GM21737 (cell line): ENCODE results near the gene NPTXR.

ENCODE experiments used
- ATAC-seq: cut with Tn5 transposase; IDR thresholded peaks from one replicate; pipeline ENCODE4 v1.9.1; 2021; ENCODE audit warnings: mild to moderate bottlenecking, moderate library complexity; ENCODE audit not compliant: unreplicated experiment

NPTXR gene

DNA sequence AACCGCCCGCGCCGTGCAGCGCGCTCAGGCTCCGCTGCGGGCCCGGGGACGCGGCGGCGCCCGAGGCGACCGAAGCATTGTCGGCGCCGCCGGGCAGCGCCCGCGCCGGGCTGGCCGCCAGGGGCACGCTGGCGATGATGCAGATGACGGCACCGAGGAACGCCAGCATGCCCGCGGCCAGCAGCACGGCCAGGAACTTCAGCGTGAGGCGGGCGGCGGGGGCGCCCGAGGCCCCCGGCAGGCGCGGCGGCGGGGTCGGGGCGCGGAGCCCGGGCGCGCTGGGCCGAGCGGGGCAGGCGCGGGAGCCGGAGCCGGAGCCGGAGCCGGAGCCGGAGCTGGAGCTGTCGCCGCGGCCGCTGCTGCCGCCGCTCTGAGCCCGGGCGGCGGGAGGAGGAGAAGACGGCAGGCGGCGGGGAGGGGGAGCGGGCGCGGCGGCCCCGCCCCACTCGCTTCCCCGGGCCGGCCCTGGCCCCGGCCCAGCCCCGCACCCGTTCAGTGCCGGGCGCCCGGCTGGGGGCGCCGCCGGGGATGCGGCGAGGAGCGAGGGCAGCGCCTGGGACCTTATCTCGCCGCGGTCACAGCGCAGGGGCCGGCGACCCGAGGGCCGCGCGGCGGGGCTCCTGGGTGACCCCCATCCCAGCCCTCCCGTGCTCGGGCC lies at the start of gene NPTXR:
TSS of gene NPTXR (minus strand) at position 372 of the 658 bp plus-strand sequence.
- ATAC-seq = no peak

DNA sequence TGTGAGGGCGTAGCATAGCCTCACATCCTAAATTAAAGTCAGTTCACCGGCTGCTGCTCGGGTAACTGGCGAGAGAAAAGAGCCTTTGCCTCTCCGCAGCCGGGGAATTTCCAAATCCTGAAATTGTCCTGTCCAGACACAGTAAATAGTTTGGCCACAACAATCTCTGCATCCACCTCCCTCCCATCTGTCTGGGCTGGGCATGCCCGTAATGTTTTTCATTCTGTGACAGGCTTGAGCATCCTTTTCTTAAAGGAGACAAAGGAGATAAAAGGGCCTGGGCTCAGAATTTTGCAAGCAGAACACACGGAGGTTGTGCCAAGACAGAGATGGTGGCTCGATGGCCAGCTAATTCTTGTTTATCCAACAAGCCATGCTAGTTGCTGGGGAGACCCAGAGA lies 47.4 kb upstream of the NPTXR start:
- ATAC-seq = no peak

DNA sequence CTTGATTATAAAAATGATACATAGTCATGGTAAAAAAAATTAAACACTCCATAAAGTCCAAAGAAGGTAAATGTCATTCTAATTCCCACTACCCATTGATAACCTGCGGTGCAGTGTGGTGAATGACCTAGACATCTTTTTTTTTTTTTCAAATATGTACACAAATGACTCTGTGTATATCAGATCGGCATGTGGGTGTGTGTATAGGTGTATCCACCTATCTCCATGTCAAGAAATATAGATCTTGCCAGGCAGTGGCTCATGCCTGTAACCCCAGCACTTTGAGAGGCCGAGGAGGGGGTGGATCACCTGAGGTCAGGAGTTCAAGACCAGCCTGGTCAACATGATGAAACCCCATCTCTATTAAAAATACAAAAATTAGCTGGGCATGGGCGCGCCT lies 46.5 kb upstream of the NPTXR start:
- ATAC-seq = no peak

DNA sequence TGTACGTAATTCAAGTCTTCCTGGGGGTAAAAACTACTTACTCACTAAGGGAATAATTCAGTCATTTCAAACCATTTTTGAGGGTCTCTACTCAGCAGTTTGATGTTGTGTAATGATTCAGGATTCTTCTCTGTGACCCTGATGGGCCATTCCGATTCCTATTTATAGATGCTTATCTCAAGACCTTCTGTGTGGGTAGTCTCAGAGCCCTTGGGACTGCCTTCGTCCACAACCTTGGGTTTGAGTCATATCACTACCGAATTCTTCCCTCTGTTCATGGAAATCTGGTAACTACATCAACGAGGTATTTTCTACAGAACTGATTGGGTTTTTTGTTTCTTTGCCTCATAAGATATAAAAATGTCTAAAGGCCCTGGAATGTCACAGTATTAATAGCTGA lies 42.5 kb upstream of the NPTXR start:
- ATAC-seq = no peak

DNA sequence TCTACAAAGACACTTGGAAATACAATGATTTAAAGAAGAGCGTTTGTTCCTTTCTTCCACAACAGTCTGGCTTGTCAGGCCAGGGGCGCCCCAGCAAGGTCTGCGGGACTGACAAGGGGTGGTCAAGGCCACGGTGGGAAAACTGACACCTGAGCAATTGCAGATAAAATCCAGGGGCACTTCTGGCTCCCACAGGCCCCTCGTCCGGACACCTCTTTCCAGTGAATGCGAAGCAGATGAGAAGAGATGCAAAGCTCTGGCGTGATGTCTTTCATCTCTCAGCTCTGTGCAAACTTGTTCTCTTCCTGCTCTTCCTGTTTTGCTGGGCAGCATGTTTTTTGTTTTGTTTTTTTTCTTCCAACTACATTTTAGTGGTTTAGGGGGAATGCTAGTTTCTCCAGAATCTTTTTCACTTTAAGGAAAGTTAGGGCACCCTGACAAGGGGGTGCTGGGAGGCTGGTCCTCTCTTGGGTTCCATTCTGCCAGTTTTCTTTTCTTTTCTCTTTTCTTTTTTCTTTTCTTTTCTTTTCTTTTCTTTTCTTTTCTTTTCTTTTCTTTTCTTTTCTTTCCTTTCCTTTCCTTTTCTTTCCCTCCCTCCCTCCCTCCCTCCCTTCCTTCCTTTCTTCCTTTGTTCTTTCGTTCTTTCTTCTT lies 39.3 kb upstream of the NPTXR start:
- ATAC-seq = no peak

DNA sequence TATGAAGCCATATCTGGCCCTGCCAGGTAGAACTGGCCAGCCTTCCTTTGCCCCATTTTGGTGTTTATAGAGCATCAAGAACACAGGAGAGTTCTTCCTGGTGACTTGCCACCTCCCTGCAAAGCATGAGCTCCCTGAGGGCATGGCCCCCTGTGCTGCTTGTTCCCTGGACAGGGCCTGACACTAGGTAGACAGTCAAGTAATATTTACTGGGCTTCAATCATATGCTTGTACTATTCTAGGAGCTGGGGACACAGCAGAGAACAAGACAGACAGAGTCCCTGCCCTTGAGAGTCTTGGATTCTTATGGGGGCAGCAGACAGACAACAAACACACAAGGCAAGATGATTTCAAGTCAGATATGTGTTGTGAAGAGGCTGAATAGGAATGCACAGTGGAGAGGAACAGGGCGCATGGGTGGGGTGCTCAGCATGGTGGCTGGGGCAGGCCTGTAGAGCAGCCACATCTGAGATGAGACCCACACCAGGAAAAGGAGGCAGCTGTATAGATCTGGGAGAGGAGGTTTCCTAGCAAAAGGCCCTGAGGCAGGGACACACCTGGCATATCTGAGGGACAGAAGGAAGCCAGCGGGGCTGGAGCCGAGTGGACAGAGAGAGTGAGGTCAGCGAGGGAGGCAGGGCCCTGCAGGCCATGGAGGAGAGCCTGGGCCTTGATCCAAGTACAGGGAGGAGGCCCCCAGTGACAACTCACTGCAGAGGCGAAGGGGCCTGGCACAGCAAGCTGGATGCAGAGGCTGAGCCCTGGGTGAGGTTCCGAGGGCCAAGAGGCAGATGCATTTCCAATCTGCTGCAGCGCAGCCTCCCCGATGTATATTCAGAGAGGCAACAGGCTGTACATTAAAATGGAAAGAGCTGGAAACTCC lies 38.4 kb upstream of the NPTXR start:
- ATAC-seq = no peak

DNA sequence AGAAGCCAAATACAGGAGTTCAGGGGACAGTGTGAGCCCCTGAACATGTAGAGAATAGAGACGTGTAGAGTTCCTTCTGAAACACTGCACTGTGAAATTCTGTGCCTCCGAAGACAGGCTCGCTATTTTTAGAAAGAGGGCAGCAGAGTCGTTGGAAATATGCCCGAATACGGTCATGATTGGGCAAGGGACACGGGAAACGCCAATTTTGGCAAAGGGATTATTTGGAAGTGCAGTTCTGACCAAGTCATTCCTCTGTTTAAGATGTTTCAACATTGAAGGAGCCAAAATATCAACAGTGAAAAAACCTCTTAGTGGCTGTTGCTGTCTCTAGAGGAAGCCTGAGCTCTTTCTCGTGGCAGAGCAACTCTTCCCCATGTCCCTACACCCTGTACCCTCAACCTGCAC lies 37.6 kb upstream of the NPTXR start:
- ATAC-seq = no peak

DNA sequence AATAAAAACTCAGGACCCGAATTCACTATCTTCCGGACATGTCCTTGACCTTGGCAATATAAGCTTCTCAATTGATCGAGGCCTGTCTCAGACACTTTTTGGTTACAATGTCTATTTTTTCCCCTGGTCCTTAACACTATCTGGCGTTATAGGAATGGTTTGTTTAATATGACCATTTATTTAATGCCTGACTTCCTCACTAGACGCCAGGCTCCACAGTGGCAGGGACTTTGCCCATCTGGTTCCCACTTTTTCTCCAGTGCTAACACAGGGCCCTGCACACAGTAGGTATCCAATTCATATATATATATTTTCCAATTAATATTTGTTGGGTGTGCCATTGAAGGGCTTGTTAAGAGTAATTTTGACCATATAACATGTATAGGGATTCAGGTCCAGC lies 36.1 kb upstream of the NPTXR start:
- no peak for ATAC-seq

DNA sequence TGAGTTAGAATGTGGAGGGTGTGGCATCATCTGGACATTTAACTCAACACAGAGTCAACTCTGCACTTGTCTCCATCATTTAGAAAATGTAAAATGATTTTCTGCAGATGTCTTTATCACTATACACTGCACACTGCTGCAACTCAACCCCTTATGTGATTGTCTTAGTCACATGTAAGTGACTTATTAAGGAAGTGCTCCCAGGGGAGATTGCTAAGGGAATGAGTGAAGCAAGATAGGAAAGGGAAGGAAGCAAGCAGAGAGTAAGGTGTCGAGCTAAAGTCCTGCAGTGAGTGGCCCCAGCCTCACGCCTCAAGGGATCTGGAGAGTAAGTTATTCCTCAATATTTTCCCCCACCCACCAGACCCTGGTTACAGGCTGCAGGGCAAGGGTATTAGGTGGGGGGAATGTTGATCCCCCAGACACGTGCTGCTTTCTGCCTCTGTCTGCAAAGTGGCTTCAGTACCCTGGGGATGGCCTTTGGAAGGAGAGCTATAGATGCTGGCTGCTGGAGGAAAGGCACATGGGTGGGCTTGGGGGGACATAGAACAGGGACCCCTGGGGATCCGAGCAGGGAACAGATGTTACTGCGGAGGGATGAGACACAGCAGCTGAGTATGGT lies 35.4 kb upstream of the NPTXR start:
- no peak for ATAC-seq

DNA sequence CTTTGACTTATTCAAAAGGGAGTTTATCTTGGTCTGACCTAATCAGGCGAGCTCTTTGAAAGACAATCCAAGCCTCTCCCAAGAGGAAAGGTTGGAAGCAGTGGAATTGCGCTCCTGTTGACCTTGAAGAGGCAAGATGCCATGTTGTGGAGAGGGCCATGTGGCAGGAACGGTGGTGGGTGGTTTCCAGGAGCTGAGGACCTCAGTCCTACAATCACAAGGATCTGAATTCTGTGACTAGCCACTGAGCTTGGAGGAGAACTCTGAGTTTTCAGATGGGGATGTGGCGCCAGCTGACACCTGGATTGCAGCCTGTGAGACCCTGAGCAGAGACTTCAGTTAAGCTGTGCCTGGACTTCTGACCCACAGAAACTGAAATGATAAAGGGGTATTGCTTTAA lies 34.2 kb upstream of the NPTXR start:
- no peak for ATAC-seq

DNA sequence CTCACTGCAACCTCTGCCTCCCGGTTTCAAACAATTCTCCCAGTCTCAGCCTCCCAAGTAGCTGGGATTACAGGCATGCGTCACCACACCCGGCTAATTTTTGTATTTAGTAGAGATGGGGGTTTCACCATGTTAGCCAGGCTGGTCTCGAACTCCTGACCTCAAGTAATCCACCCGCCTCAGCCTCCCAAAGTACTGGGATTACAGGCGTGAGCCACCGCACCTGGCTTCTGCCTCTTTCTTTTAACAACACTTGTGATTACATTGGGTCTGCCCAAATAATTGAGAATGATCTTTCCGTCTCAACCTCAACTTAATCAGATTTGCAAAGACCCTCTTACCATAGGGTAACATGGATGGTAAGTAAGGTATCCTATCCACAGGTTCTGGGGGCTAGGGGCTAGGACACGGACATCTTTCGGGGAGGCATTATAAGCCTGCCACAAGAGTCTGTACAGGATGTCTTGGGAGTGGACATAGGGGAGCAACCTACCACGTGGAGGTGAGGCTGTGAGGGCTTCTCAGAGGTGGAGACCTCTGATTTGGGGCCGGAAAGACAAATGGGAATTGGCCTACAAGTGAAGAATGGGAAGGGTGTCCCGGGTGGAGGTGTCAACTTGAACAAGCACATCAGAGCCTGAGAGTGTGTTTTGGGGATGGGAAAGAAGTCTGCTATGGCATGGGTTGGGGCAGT lies 30.8 kb upstream of the NPTXR start:
- no peak for ATAC-seq

DNA sequence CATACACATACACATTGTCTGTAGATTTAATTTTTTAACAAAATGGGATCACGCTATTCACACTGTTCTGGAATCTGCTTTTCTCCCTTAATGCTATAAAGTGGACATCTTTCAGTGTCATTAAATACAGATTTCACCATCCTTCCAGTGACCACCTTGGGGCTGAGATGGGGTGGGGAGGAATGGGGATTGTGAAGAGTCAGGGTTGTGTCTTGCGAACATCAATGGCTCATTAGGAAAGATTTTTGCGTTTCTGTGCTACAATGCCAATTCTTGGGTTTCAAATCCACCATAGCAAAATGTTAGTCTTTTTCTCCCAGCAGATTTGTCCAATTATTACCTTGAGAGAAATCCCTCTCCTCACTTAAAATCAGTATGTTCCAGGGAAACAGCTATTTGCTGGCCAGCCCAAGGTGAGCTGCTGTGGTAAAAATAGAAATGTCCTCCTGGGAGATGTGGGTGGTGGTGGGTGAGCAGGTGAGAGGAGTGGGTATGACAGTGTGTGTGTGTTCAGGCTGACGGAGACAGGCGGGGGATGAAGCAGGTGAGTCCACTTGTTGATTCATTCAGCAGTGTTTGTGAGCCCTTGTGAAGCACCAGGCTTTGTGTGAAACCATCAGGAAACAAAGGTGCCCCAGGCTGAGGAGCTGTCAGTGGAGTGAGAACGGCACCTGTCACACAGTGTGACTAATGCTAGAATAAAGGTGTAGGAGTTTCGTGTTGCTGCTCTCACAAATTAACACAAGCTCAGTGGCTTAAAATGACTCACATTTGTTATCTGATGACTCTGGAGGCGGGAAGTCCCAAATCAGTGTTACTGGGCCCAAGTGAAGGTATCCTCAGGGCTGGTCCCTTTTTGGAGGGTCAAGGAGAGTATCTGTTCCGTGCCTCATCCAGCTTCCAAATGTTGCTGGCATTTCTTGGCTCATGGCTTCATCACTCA lies 29.9 kb upstream of the NPTXR start:
- no peak for ATAC-seq

DNA sequence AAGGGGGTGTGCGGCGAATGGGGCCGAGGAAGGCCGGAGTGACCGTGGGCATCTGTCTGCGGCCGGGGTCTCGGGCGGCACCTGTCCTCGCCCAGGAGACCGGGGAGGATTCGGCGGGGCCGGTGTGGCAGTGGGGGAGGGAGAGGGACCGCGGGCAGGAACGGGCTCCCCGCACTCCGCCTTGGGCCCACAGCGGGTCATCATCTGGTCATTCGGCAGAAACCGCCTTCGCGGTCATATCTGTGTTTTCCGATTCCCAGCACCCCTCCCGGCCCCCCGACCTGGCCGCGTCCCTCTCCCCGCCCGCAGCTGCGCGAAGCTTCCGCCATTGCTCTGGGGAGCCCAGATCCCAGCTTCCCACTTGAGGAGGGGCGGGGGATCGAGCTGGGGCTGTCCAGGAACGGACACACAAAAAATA lies 29.0 kb upstream of the NPTXR start:
- ATAC-seq = no peak

DNA sequence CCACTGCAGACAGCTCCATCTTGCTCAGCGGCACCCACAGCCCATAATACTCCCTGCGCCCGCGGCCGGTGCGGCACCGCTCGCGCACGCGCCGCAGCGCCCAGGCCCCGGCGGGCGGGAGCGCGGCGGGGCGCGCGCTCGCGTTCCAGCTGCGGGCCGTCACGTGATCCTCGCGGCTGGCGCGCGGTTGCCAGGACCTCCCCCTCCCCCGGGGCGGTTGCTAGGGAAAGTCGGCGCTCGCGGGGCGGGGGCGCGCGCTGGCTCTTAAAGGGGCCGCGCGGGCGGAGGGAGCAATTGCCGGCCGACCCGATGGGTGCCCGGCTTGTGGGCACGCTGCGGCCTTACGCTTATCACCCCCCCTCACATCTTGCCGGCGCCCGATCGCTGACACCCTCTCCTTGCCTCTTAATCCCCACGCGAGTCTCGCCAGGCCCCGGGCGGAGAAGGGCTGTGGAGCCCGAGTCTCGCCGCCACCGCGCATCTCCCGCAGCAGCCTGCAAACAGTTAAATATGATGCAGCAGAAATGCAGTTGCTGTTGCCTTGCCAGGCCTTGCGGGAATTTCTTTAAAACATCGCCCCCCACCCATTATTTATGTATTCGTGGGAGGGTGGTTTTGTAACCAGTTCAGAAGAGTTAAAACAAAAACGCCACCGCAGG lies 28.5 kb upstream of the NPTXR start, which contains the start of gene CBX6:
TSS of gene CBX6 (minus strand) at position 45 of the 659 bp plus-strand sequence. CDS start at position 19, 26 bp downstream.
- ATAC-seq = peak; percentile 50

DNA sequence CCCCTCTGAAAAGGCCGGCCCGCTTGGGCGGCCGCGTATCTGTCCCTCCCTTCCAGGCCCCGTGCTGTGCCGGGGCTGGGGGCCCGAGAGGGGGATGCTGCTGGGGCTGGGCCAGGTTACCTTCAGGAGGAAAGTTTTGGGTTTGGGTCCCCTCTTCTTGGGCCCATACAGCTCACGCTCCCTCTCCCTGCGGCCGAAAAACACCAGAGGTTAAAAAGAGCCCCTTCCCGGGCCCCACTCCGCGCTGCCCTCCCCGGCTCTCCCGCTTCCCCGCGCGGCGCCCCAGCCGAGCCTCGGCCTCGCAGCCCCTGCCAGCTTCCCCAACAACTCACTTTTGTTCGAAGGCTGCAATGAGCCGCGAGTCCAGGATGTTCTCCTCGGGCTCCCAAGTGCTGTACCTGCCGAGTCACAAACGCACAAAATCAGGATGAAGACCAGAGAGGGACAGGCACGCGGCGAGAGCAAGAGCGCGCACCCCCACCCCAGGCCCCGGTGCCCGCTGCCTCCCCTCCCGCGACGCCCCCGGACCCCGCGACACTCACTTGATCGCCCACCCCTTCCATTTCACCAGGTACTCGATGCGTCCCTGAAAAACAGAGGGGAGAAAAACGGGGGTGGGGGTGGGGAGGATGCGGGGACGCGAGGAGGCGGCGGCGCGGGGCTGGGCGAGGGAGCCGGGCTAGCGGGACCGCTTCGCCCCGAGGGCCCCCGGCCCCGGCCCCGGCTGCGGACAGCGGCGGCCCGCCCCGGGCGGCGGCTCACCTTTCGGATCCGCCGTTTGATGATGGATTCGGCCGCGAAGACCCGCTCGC lies 27.7 kb upstream of the NPTXR start:
- ATAC-seq = peak; percentile 14

DNA sequence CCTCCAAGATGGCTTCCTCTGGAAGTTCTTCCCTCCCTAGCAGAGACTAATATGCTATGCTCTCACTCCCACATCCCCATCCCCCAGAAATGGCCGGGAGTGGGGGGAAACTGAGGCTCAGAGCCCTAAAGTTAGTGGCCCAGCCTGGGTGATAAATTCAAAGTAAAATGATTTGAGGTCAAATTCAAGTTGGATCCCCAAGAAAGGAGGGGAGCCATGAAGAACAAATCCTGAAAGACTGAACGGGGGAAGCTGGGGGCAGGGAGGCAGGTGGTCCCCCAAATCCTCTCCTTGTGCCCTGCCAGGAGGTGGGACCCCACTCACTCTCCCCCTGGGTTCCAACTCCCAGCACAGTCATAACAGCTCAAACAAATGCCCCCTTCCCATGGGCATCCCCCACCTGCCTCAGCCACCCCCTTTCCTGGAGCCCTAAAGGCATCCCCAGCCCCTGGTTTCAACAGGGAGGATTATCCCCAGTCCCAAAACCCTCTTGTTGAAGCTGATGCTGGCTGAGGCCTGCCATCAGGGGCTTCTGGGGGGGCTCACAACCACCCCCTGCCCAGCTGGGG lies 27.0 kb upstream of the NPTXR start:
- ATAC-seq = no peak

DNA sequence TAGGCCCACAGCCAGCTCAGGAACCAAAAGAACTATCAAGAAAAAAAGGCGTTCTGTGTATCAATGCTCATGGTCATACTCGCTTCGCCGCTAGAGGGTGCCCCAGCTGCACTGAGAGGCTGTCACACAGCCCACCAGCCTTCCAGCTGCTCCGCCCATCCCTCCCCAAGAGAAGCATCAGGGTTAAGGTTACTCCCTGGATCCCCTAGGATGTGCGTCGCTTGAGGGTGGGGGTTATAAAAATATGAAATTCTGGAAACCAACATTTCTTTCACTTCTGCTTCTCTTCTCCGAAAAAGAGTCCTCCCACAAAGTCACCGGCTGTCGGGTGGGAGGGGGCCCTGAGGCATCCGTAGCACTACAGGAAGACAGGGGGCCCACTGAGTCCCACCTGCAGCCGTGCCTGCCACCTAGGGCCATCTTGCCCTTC lies 26.5 kb upstream of the NPTXR start:
- ATAC-seq = no peak

DNA sequence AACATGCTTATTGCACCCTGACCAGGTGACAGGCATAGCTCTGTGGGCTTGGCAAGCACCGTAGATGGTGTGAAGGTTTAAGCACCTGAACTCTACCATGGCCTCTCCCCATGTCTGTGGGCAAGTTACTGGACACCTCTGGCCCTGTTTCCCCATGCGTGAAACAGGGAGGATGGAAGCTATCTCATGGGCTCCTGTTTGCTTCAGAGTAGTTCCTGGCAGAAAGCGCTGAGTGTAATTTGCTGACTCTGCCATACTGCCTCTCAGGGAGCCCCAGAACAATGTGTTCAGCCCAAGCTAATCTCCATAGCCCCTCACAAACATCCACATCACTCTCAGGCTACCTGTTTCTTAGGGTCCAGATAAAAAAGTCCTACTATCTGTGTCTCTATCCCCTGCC lies 25.8 kb upstream of the NPTXR start:
- ATAC-seq = no peak
